H1 (cell line): ENCODE measurements around the gene GRB7. TPM values are rescaled to one million over a fixed set of nuclear protein-coding genes. Genes with fewer than 3 reads are reported as not detected.
A peak's percentile ranks its signal among the peaks of the same experiment; 100 is the strongest.

Experiments used
- BCL11A ChIP-seq, 2 experiments: IDR thresholded peaks; one replicate each; pipeline ENCODE4 v1.6.1; 2011; ENCODE audit warnings: low read depth in 2 of 2, low read length in 2 of 2, mild to moderate bottlenecking in 2 of 2
- CBX8 ChIP-seq: fragments of 300-800, 300-1000 bp; sonication (generic); IDR thresholded peaks from 2 replicates; pipeline ENCODE4 v1.7.1; 2016; ENCODE audit warnings: low read depth, low read length, borderline replicate concordance
- CEBPB ChIP-seq: IDR thresholded peaks from 2 replicates; pipeline ENCODE4 v1.6.1; 2012; ENCODE audit warnings: low read depth, low read length
- CREB1 ChIP-seq: IDR thresholded peaks from 2 replicates; pipeline ENCODE4 v1.6.1; 2012; ENCODE audit warnings: inconsistent platforms
- GTF2F1 ChIP-seq: IDR thresholded peaks from 2 replicates; pipeline ENCODE4 v1.6.1; 2012; ENCODE audit warnings: low read depth, low read length, improper control_type of control experiment, borderline replicate concordance
- HDAC2 ChIP-seq, 2 experiments: fragments of 300-600 bp in 1 of 2; sonication (generic) in 1 of 2; IDR thresholded peaks; 2 replicates each; pipeline ENCODE4 v1.6.1; 2011 to 2012; ENCODE audit warnings: low read depth in 2 of 2, low read length in 2 of 2, mild to moderate bottlenecking in 2 of 2, moderate library complexity in 2 of 2, borderline replicate concordance in 1 of 2, inconsistent platforms in 1 of 2
- HDAC6 ChIP-seq: IDR thresholded peaks from one replicate; pipeline ENCODE4 v1.7.1; 2012; ENCODE audit warnings: low read depth, mild to moderate bottlenecking, inconsistent platforms, low read length, moderate library complexity
- JUN ChIP-seq: IDR thresholded peaks from 2 replicates; pipeline ENCODE4 v1.6.1; 2011; ENCODE audit warnings: low read depth, mild to moderate bottlenecking, improper control_type of control experiment, low read length
- JUND ChIP-seq: IDR thresholded peaks from 2 replicates; pipeline ENCODE4 v1.6.1; 2011; ENCODE audit warnings: mild to moderate bottlenecking, improper control_type of control experiment, low read length
- KDM5A ChIP-seq: fragments of 200-600 bp; IDR thresholded peaks from 2 replicates; pipeline ENCODE4 v1.7.1; 2012; ENCODE audit warnings: mild to moderate bottlenecking, low read length, inconsistent platforms, mixed read lengths
- NANOG ChIP-seq: IDR thresholded peaks from 2 replicates; pipeline ENCODE4 v1.6.1; 2011; ENCODE audit warnings: low read length, low read depth, mild to moderate bottlenecking, inconsistent platforms; ENCODE audit not compliant: insufficient read depth, poor library complexity, severe bottlenecking
- PHF8 ChIP-seq: fragments of 200-600 bp; sonication (generic); conservative IDR thresholded peaks from 2 replicates; pipeline ENCODE4 v1.7.1; 2012; ENCODE audit warnings: low read depth, mild to moderate bottlenecking, inconsistent platforms, low read length, moderate library complexity
- POU5F1 ChIP-seq: IDR thresholded peaks from 2 replicates; pipeline ENCODE4 v1.6.1; 2011; ENCODE audit warnings: low read depth, mild to moderate bottlenecking, low read length, moderate library complexity
- RBBP5 ChIP-seq: IDR thresholded peaks from 2 replicates; pipeline ENCODE4 v1.7.1; 2012; ENCODE audit warnings: low read depth, mild to moderate bottlenecking, inconsistent platforms, low read length, moderate library complexity, borderline replicate concordance
- RNF2 ChIP-seq: fragments of 200-900, 300-1000 bp; sonication (generic); IDR thresholded peaks from 2 replicates; pipeline ENCODE4 v1.7.1; 2016; ENCODE audit warnings: borderline replicate concordance, low read depth, mild to moderate bottlenecking, antibody characterized with exemption, low read length; ENCODE audit not compliant: poor library complexity, severe bottlenecking; ENCODE audit errors: missing control alignments
- SAP30 ChIP-seq: fragments of 300-600 bp; sonication (generic); IDR thresholded peaks from 2 replicates; pipeline ENCODE4 v1.7.1; 2012; ENCODE audit warnings: low read length, moderate library complexity, mild to moderate bottlenecking, inconsistent platforms; ENCODE audit not compliant: insufficient read depth, insufficient replicate concordance
- SIX5 ChIP-seq: IDR thresholded peaks from 2 replicates; pipeline ENCODE4 v1.6.1; 2011; ENCODE audit warnings: mild to moderate bottlenecking, low read depth, low read length
- SP1 ChIP-seq: IDR thresholded peaks from 2 replicates; pipeline ENCODE4 v1.6.1; 2011; ENCODE audit warnings: low read depth, low read length
- SP4 ChIP-seq: IDR thresholded peaks from 2 replicates; pipeline ENCODE4 v1.6.1; 2012; ENCODE audit warnings: low read length, inconsistent platforms
- TAF1 ChIP-seq: IDR thresholded peaks from 2 replicates; pipeline ENCODE4 v1.6.1; 2011; ENCODE audit warnings: mild to moderate bottlenecking, low read depth, low read length
- TAF7 ChIP-seq: optimal IDR thresholded peaks from 2 replicates; pipeline ENCODE3; 2011; ENCODE audit warnings: low read depth, mild to moderate bottlenecking, inconsistent platforms, low read length, moderate library complexity, borderline replicate concordance
- TCF12 ChIP-seq: IDR thresholded peaks from 2 replicates; pipeline ENCODE4 v1.6.1; 2011; ENCODE audit warnings: low read depth, mild to moderate bottlenecking, low read length
- USF2 ChIP-seq: IDR thresholded peaks from 2 replicates; pipeline ENCODE4 v1.6.1; 2011; ENCODE audit warnings: low read length, improper control_type of control experiment
- YY1 ChIP-seq: IDR thresholded peaks from 2 replicates; pipeline ENCODE4 v1.6.1; 2011; ENCODE audit warnings: low read depth, mild to moderate bottlenecking, low read length
- ZNF274 ChIP-seq: IDR thresholded peaks from 2 replicates; pipeline ENCODE4 v1.7.0; 2012; ENCODE audit warnings: low read length, borderline replicate concordance; ENCODE audit errors: extremely low read depth
- polyA plus RNA-seq, 7 experiments: library from polyadenylated mRNA; depleted of rRNA in 3 of 7; stranded (reverse) in 5 of 7; unstranded in 2 of 7; fragments of >200 nt in 5 of 7; fragments of 200-250 nt in 2 of 7; gene quantifications; 1 replicate in 5 of 7; 2 replicates in 1 of 7; 4 replicates in 1 of 7; pipeline versions ENCODE4 v1.2.1 to v1.2.3, GENCODE V29; 2011 to 2013; ENCODE audit warnings: missing spikeins in 2 of 7, mixed read lengths in 2 of 7
- total RNA-seq: library from RNA; stranded (reverse); fragmentation: NEBNext Ultra II Directional; extraction: Animal tissue kit (Norgen Biotek cat#: 25700); gene quantifications from 2 replicates; pipeline ENCODE4 v1.2.1, GENCODE V29; 2021

The GRB7 gene
- total and polyA plus RNA-seq, 2 of the 8 experiments (the other 6 are each of a cell fraction or from before 2014, with no cell fraction given): 32.2 to 41.5 TPM

GRCh38 chr17:39753514-39754160 lies 15.9 kb downstream of the GRB7 start (continued):
- no peak for TF ChIP-seq YY1
- peak; percentile 28; the same call in 1 of the 2 replicates for TF ChIP-seq RBBP5
- no peak for TF ChIP-seq HDAC6
- TF ChIP-seq ZNF274: no peak
- TF ChIP-seq CBX8: no peak
- TF ChIP-seq TCF12: no peak
- no peak for TF ChIP-seq TAF7
- TF ChIP-seq JUND: no peak
- TF ChIP-seq GTF2F1: no peak
- 0 out of 4 replicates have a peak, but pooled peaks of 1 of the 2 experiments have one; percentile 68 for TF ChIP-seq HDAC2 (IDR thresholded peaks at IDR 0.05; ENCODE audit: borderline replicate concordance in 1 of 2, low read depth in 2 of 2, low read length in 2 of 2)
- TF ChIP-seq SAP30: no peak
- no peak for TF ChIP-seq KDM5A
- no peak for TF ChIP-seq USF2
- TF ChIP-seq SP4: no peak
- TF ChIP-seq CEBPB: no peak
- TF ChIP-seq BCL11A (IDR thresholded peaks at IDR 0.05; ENCODE audit: low read depth in 2 of 2, low read length in 2 of 2): no peak
- TF ChIP-seq SP1: no peak
- TF ChIP-seq POU5F1: no peak
- no peak for TF ChIP-seq CREB1
- no peak for TF ChIP-seq NANOG
- no peak for TF ChIP-seq TAF1
- no peak for TF ChIP-seq RNF2
- TF ChIP-seq PHF8: no peak
- TF ChIP-seq SIX5: no peak
- TF ChIP-seq JUN: no peak
